WTC11 (cell line): Measurements from ENCODE around the gene GAA.

Experiments used
- CTCF ChIP-seq: fragments of 200-600 bp; IDR thresholded peaks from 2 replicates; pipeline ENCODE4 v1.8.0; 2022; ENCODE audit warnings: antibody characterized with exemption
- ELF4 ChIP-seq: sonication (generic); formaldehyde crosslinking; IDR thresholded peaks from 2 replicates; pipeline ENCODE4 v1.8.1; 2022; ENCODE audit warnings: low read depth, mild to moderate bottlenecking, moderate library complexity, missing genetic modification reagents
- ETV6 ChIP-seq: sonication (generic); formaldehyde crosslinking; IDR thresholded peaks from 2 replicates; pipeline ENCODE4 v1.8.1; 2022; ENCODE audit warnings: mild to moderate bottlenecking, missing genetic modification reagents
- IRF1 ChIP-seq: sonication (generic); formaldehyde crosslinking; IDR thresholded peaks from 2 replicates; pipeline ENCODE4 v1.8.0; 2023; ENCODE audit warnings: missing genetic modification reagents
- TCF7 ChIP-seq: sonication (generic); formaldehyde crosslinking; IDR thresholded peaks from 2 replicates; pipeline ENCODE4 v1.8.0; 2022; ENCODE audit warnings: mild to moderate bottlenecking, low read depth, missing genetic modification reagents, moderate library complexity
- USF1 ChIP-seq: sonication (generic); formaldehyde crosslinking; IDR thresholded peaks from 2 replicates; pipeline ENCODE4 v1.8.0; 2022; ENCODE audit warnings: mild to moderate bottlenecking, missing genetic modification reagents
- ZNF263 ChIP-seq: sonication (generic); formaldehyde crosslinking; IDR thresholded peaks from 2 replicates; pipeline ENCODE4 v1.8.1; 2022; ENCODE audit warnings: low read depth, mild to moderate bottlenecking, moderate library complexity, missing genetic modification reagents
- TF ChIP-seq, protein P1 (sequence below): sonication (generic); formaldehyde crosslinking; IDR thresholded peaks from 2 replicates; pipeline ENCODE4 v1.8.0; 2022; ENCODE audit warnings: mild to moderate bottlenecking, missing genetic modification reagents

DNA sequence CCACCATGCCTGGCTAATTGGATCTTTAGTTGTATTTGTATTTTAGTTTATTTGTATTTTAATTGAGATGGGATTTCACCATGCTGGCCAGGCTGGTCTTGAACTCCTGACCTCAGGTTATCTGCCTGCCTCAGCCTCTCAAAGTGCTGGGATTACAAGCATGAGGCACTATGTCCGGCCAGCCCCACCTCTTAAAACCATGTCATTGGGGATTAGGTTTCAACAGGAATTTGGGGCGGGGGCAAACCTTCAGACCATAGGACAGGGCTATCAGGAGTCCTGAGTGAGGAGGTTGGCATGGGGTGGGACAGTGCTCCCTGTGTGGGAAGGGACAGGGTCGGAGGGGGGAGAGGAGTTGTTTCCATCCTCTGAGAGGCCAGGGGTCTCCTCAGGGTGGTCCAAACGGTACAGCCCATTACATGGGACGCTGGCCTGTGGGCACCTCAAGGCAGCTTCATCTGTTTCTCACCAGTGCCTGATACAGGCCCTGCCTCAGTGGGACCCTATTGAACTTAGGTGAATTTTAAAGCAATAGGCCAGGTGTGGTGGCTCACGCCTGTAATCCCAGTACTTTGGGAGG, 21.6 kb downstream of the GAA start:
- TF ChIP-seq USF1 (CRISPR knock-in tag): no peak
- no peak for TF ChIP-seq ETV6 (CRISPR knock-in tag)
- no peak for TF ChIP-seq ZNF263 (CRISPR knock-in tag)
- TF ChIP-seq CTCF: no peak
- TF ChIP-seq, protein P1, sequence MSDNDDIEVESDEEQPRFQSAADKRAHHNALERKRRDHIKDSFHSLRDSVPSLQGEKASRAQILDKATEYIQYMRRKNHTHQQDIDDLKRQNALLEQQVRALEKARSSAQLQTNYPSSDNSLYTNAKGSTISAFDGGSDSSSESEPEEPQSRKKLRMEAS (CRISPR knock-in tag): no peak
- no peak for TF ChIP-seq TCF7
- no peak for TF ChIP-seq IRF1 (CRISPR knock-in tag)
- TF ChIP-seq ELF4 (CRISPR knock-in tag): no peak
